ENCODE data around the gene LRGUK.

LRGUK gene

GRCh38 chr7:134262322-134262721, 135.2 kb downstream of the LRGUK start:
- no peak for DNase-seq (ENCODE audit: extremely low read depth, insufficient read length)
- H3K4me3 ChIP-seq (replicated peaks; ENCODE audit: low read depth, low read length), result no peak overlapping the region
- no peaks in the 10 kb centered on the region for H3K36me3 ChIP-seq (ENCODE audit: control insufficient read depth, insufficient read depth, low read length)
- no peaks in the 10 kb centered on the region; the same call in 1 of the 2 replicates for H3K27me3 ChIP-seq (replicated peaks; ENCODE audit: control insufficient read depth, insufficient read depth, low read length)
- TF ChIP-seq CTCF (IDR thresholded peaks at IDR 0.05; ENCODE audit: insufficient read depth, low read length, poor library complexity, severe bottlenecking), result no peak

GRCh38 chr7:134276951-134277350, 149.8 kb downstream of the LRGUK start:
- DNase-seq (ENCODE audit: extremely low read depth, insufficient read length), result no peak
- H3K27me3 ChIP-seq (replicated peaks; ENCODE audit: control insufficient read depth, insufficient read depth, low read length), result no peaks in the 10 kb centered on the region
- TF ChIP-seq CTCF (IDR thresholded peaks at IDR 0.05; ENCODE audit: insufficient read depth, low read length, poor library complexity, severe bottlenecking), result no peak
- H3K4me3 ChIP-seq (replicated peaks; ENCODE audit: low read depth, low read length), result no peak overlapping the region
- no peaks in the 10 kb centered on the region for H3K36me3 ChIP-seq (ENCODE audit: control insufficient read depth, insufficient read depth, low read length)

- no peak for TF ChIP-seq CTCF (IDR thresholded peaks at IDR 0.05; ENCODE audit: insufficient read depth, low read length, poor library complexity, severe bottlenecking)
- no peak for DNase-seq (ENCODE audit: extremely low read depth, insufficient read length)
- Histone ChIP-seq H3K27me3 (replicated peaks; ENCODE audit: control insufficient read depth, insufficient read depth, low read length) (no peaks in the 10 kb centered on the region), H3K36me3 (ENCODE audit: control insufficient read depth, insufficient read depth, low read length) (no peaks in the 10 kb centered on the region), H3K4me3 (replicated peaks; ENCODE audit: low read depth, low read length) (no peak overlapping the region)
Measured at GRCh38 chr7:134278502-134279153, 151.5 kb downstream of the LRGUK start.

- Histone ChIP-seq H3K27me3 (replicated peaks; ENCODE audit: control insufficient read depth, insufficient read depth, low read length) (no peaks in the 10 kb centered on the region), H3K36me3 (ENCODE audit: control insufficient read depth, insufficient read depth, low read length) (no peaks in the 10 kb centered on the region), H3K4me3 (replicated peaks; ENCODE audit: low read depth, low read length) (no peak overlapping the region)
- TF ChIP-seq CTCF (IDR thresholded peaks at IDR 0.05; ENCODE audit: insufficient read depth, low read length, poor library complexity, severe bottlenecking), result no peak
- DNase-seq (ENCODE audit: extremely low read depth, insufficient read length), result no peak
Measured at GRCh38 chr7:134279336-134279735, 152.2 kb downstream of the LRGUK start.

- no peak for DNase-seq (ENCODE audit: extremely low read depth, insufficient read length)
- H3K4me3 ChIP-seq (replicated peaks; ENCODE audit: low read depth, low read length), result no peak overlapping the region
- H3K36me3 ChIP-seq (ENCODE audit: control insufficient read depth, insufficient read depth, low read length), result no peaks in the 10 kb centered on the region
- H3K27me3 ChIP-seq (replicated peaks; ENCODE audit: control insufficient read depth, insufficient read depth, low read length), result no peaks in the 10 kb centered on the region
- no peak for TF ChIP-seq CTCF (IDR thresholded peaks at IDR 0.05; ENCODE audit: insufficient read depth, low read length, poor library complexity, severe bottlenecking)
Measured at GRCh38 chr7:134279898-134280297, 152.8 kb downstream of the LRGUK start.

- TF ChIP-seq CTCF (IDR thresholded peaks at IDR 0.05; ENCODE audit: insufficient read depth, low read length, poor library complexity, severe bottlenecking), result no peak
- no peaks in the 10 kb centered on the region for H3K27me3 ChIP-seq (replicated peaks; ENCODE audit: control insufficient read depth, insufficient read depth, low read length)
- H3K4me3 ChIP-seq (replicated peaks; ENCODE audit: low read depth, low read length), result no peak overlapping the region
- DNase-seq (ENCODE audit: extremely low read depth, insufficient read length), result no peak
- H3K36me3 ChIP-seq (ENCODE audit: control insufficient read depth, insufficient read depth, low read length), result no peaks in the 10 kb centered on the region
Measured at GRCh38 chr7:134280508-134280907, 153.4 kb downstream of the LRGUK start.
